Measurements from ENCODE around the gene CDYL.

Gene CDYL

DNA sequence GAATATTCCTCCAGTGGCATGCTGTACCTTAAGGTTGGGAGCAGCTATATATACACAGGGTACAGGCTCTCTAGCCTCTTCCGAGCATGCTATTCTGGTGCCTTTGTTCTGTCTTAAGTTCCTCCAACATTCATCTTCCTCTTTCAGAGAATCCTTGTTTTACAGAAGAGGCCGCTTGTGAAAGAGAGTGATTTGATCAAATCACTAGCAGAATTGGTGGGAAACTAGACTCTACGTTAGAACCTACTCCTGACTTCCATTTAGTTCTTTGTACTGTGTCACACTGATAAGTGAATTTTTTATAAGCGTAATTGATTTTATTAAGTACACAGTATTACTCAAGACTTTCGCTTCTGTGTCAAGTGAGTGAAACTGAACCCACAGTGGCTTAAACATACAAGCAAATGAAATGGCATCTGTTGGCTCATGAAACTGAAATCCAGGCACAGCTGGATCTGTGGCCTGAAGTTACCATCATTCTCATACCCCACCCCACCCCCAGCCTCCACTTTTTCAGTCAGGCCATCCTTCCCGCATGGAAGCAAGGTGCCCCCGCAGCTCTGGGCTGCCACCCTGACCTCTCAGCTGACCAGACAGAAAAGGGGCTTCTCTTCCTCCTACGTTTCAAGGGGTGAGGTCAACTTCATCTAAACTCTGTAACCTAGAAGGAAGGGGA is 125.3 kb downstream of the CDYL start:
- TF ChIP-seq FOXM1 (IDR thresholded peaks at IDR 0.05; ENCODE audit: borderline replicate concordance, low read depth) (no peak), TEAD4 (IDR thresholded peaks at IDR 0.05) (no peak), REST (IDR thresholded peaks at IDR 0.05; ENCODE audit: low read depth) (no peak), EGR1 (IDR thresholded peaks at IDR 0.05) (no peak)

DNA sequence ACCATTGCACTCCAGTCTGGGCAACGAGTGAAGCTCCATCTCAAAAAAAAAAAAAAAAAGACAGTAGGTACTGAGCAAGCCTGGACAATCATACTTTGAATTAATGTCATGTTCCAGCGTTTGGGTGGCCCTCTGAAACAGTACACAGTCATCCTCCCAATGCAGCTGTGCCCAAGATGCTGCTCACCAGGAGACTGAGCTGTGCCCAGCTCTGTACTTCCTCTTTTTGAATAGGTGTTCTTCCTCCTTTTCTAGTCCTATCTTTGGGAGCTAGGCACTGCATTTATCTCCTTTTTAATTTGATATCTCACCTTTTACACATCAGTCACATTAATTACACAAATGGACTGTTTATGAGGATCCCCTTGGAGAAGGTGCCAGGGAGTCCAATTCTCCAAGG is 126.2 kb downstream of the CDYL start:
- TF ChIP-seq FOXM1 (IDR thresholded peaks at IDR 0.05; ENCODE audit: borderline replicate concordance, low read depth) (no peak), EP300 (IDR thresholded peaks at IDR 0.05; ENCODE audit: borderline replicate concordance) (no peak), REST (IDR thresholded peaks at IDR 0.05; ENCODE audit: low read depth) (no peak), ZBTB7A (IDR thresholded peaks at IDR 0.05; ENCODE audit: low read depth) (no peak), EGR1 (IDR thresholded peaks at IDR 0.05) (no peak), TCF12 (IDR thresholded peaks at IDR 0.05; ENCODE audit: low read depth) (no peak), TAF1 (IDR thresholded peaks at IDR 0.05; ENCODE audit: low read depth) (no peak), RAD21 (IDR thresholded peaks at IDR 0.05; ENCODE audit: low read depth) (no peak), YY1 (IDR thresholded peaks at IDR 0.05; ENCODE audit: low read depth) (no peak), CEBPB (IDR thresholded peaks at IDR 0.05) (no peak), TEAD4 (IDR thresholded peaks at IDR 0.05) (no peak)
- TF ChIP-seq, protein P1, sequence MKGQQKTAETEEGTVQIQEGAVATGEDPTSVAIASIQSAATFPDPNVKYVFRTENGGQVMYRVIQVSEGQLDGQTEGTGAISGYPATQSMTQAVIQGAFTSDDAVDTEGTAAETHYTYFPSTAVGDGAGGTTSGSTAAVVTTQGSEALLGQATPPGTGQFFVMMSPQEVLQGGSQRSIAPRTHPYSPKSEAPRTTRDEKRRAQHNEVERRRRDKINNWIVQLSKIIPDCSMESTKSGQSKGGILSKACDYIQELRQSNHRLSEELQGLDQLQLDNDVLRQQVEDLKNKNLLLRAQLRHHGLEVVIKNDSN (IDR thresholded peaks at IDR 0.05): no peak
- TF ChIP-seq, protein P2, sequence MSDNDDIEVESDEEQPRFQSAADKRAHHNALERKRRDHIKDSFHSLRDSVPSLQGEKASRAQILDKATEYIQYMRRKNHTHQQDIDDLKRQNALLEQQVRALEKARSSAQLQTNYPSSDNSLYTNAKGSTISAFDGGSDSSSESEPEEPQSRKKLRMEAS (IDR thresholded peaks at IDR 0.05): no peak

DNA sequence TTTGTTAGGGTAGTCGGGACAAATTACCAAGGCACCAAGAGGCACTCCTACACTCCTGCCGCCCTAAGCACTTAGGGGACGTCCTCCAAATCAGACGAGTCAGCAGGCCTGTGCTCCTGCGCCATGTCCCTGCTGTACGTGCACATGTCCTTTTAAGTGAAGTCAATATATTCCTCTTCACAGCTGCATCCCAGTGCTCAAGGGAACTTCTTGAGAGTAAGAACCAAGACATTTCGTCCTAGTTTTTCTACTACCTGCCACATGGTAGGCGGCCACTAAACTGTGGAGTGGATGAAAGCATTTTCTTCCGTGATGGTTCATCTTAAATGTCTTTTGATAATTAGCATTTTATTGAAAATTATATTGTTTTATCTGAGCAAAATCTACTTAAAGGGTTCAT is 126.9 kb downstream of the CDYL start:
- TF ChIP-seq FOXM1 (IDR thresholded peaks at IDR 0.05; ENCODE audit: borderline replicate concordance, low read depth): no peak
- no peak for TF ChIP-seq RAD21 (IDR thresholded peaks at IDR 0.05; ENCODE audit: low read depth)
- no peak for TF ChIP-seq NFIC (IDR thresholded peaks at IDR 0.05)
- no peak for TF ChIP-seq EGR1 (IDR thresholded peaks at IDR 0.05)
- no peak for TF ChIP-seq CREB1 (IDR thresholded peaks at IDR 0.05; ENCODE audit: low read depth)
- TF ChIP-seq YY1 (IDR thresholded peaks at IDR 0.05; ENCODE audit: low read depth): no peak
- TF ChIP-seq REST (IDR thresholded peaks at IDR 0.05; ENCODE audit: low read depth): no peak
- TF ChIP-seq, protein P2 (IDR thresholded peaks at IDR 0.05): no peak
- TF ChIP-seq TEAD4 (IDR thresholded peaks at IDR 0.05): no peak
- TF ChIP-seq ZBTB7A (IDR thresholded peaks at IDR 0.05; ENCODE audit: low read depth): no peak
- TF ChIP-seq CEBPB (IDR thresholded peaks at IDR 0.05): no peak
- no peak for TF ChIP-seq TCF12 (IDR thresholded peaks at IDR 0.05; ENCODE audit: low read depth)
- TF ChIP-seq TAF1 (IDR thresholded peaks at IDR 0.05; ENCODE audit: low read depth): no peak
- TF ChIP-seq, protein P1 (IDR thresholded peaks at IDR 0.05): no peak
- TF ChIP-seq EP300 (IDR thresholded peaks at IDR 0.05; ENCODE audit: borderline replicate concordance): no peak

DNA sequence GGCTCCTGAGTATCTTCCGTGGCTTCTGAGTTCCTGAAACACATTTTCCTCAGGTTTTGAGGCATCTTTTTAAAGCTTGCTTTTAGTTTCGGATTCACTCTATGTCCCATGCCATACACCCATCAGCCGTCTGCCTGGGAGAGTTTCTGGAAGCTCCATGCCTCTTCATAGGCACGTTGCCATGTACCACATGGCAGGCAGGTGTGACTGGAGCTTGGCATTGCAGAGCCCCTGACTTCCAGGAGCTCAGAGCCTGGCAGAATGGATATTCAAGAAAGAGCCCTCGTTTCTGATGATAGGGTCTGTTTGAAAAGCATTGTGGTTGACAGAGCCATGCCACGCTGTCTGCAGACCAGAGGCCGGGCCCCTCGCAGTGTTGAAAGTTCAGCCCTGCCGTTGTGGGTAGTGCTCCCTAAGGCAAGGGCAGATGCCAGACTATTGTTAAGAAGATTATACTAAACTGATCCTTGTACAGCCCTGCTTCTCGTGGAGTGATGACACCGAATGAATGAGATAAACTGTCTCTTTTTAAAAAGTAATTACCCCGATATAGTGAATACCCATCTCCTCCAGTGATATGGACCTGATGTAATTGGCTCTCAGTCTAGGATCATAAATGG is 127.7 kb downstream of the CDYL start:
- TF ChIP-seq, protein P1 (IDR thresholded peaks at IDR 0.05): no peak
- TF ChIP-seq ZBTB7A (IDR thresholded peaks at IDR 0.05; ENCODE audit: low read depth) (no peak), TAF1 (IDR thresholded peaks at IDR 0.05; ENCODE audit: low read depth) (no peak), CREB1 (IDR thresholded peaks at IDR 0.05; ENCODE audit: low read depth) (no peak), EGR1 (IDR thresholded peaks at IDR 0.05) (no peak), FOXM1 (IDR thresholded peaks at IDR 0.05; ENCODE audit: borderline replicate concordance, low read depth) (no peak), TCF12 (IDR thresholded peaks at IDR 0.05; ENCODE audit: low read depth) (no peak), RAD21 (IDR thresholded peaks at IDR 0.05; ENCODE audit: low read depth) (no peak), REST (IDR thresholded peaks at IDR 0.05; ENCODE audit: low read depth) (no peak)

Data from Ishikawa (cell line).